Memory B cell (primary cell): ENCODE results near the gene CLK4.

Source experiments
- ATAC-seq: fragments of 150-1000 bp; cut with Tn5 transposase; 2 replicates; pipeline ENCODE4 v1.10.0; 2021; ENCODE audit warnings: low read depth, mild to moderate bottlenecking, moderate library complexity
- DNase-seq, 2 donors: peaks; one replicate each; pipeline ENCODE4 v3.0.0; 2022; ENCODE audit warnings: low spot score in 2 of 2
- H3K27ac Mint-ChIP-seq: one replicate; pipeline ENCODE4 v1.8.0; 2022; ENCODE audit warnings: mild to moderate bottlenecking, moderate library complexity, mixed read lengths
- H3K27me3 Mint-ChIP-seq: one replicate; pipeline ENCODE4 v1.8.0; 2022; ENCODE audit warnings: mixed read lengths
- H3K36me3 Mint-ChIP-seq: one replicate; pipeline ENCODE4 v1.8.0; 2022; ENCODE audit warnings: mild to moderate bottlenecking, mixed read lengths
- H3K4me1 Mint-ChIP-seq: one replicate; pipeline ENCODE4 v1.8.0; 2022; ENCODE audit warnings: mixed read lengths
- H3K4me3 Mint-ChIP-seq: one replicate; pipeline ENCODE4 v1.8.0; 2022; ENCODE audit warnings: mild to moderate bottlenecking, moderate library complexity, mixed read lengths
- H3K9me3 Mint-ChIP-seq: one replicate; pipeline ENCODE4 v1.8.0; 2022; ENCODE audit warnings: mixed read lengths

The CLK4 gene

DNA sequence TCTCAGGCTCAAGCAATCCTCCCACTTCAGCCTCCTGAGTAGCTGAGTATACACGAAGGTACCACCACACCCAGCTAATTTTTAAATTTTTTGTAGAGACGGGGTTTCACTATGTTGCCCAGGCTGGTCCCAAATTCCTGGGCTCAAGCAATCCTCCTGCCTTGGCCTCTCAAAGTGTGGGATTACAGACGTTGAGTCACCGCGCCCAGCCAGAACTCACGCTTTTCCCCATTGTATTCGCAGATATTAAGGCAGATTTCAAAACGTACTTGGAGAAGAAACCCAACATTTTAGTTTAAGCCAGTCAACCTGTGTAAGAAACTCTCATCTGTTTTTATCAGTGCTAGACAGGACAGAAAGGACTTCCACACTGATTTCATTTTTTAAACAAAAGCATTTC lies 63.2 kb downstream of the CLK4 start:
- ATAC-seq (no peak), DNase-seq (no peak)
- Mint-ChIP-seq H3K4me1 (peaks cover 12% of the 10 kb centered on the region), H3K27ac (no peak overlapping the region), H3K36me3 (no peaks in the 10 kb centered on the region), H3K27me3 (peaks cover 15% of the 10 kb centered on the region), H3K9me3 (peaks cover 1% of the 10 kb centered on the region), H3K4me3 (no peak overlapping the region)

- peaks cover 17% of the 10 kb centered on the region for H3K27me3 Mint-ChIP-seq
Observed at GRCh38 chr5:178561746-178562264, 65.0 kb downstream of the CLK4 start.

DNA sequence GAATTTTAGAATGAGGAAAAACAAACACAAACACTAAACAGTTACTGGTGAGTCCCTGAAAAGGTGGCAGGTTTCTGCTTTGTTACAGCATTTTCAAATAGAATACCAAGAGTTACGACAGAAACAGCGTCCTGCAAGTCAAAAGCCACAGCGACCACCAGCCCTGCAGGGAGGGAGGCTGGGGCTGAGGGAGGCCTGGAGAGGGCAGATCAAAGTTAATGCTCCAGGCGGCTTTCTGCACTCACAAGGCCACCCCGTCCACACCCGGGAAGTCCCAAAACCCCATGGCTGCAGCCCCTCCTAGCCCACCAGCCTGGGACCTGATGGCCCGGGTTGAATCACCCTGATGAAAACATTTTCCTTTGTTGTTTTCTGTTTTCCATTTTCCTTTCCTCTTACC lies 65.9 kb downstream of the CLK4 start:
- Mint-ChIP-seq H3K27ac (no peak overlapping the region), H3K9me3 (peaks cover 1% of the 10 kb centered on the region), H3K4me1 (peaks cover 12% of the 10 kb centered on the region), H3K4me3 (no peak overlapping the region), H3K27me3 (peaks cover 19% of the 10 kb centered on the region), H3K36me3 (no peaks in the 10 kb centered on the region)
- ATAC-seq (no peak), DNase-seq (no peak)

More at GRCh38 chr5:178561746-178562264, 65.0 kb downstream of the CLK4 start:
- Mint-ChIP-seq H3K27ac (no peak overlapping the region), H3K4me1 (peaks cover 12% of the 10 kb centered on the region), H3K36me3 (no peaks in the 10 kb centered on the region), H3K4me3 (no peak overlapping the region), H3K9me3 (peaks cover 1% of the 10 kb centered on the region)
- no peak for DNase-seq
- ATAC-seq = no peak

DNA sequence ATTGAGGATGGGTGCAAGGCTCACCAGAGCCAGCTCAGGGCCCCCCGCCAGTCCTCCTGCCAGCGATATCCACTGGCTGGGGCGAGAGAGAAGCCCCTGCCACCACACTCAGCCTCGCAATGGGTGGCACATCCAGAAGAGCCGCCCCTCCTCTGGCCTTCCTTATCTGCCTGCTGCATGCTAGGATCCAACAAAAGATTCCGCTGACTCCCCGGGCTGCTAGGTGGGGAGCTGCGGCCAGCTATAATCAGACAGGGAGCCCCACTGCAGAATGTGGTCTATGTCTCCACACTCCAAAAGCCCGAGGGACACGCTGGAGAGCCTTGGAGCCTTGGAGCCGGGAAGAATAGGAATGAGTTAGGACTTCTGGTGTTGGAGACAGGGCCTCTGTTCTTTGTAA lies 69.4 kb downstream of the CLK4 start:
- ATAC-seq (no peak), DNase-seq (no peak)
- peaks cover 1% of the 10 kb centered on the region for H3K9me3 Mint-ChIP-seq
- H3K4me1 Mint-ChIP-seq = peaks cover 12% of the 10 kb centered on the region
- peaks cover 28% of the 10 kb centered on the region for H3K27me3 Mint-ChIP-seq
- no peaks in the 10 kb centered on the region for H3K36me3 Mint-ChIP-seq
- H3K4me3 Mint-ChIP-seq = no peak overlapping the region
- H3K27ac Mint-ChIP-seq = no peak overlapping the region

- Mint-ChIP-seq H3K27me3 (peaks cover 28% of the 10 kb centered on the region), H3K9me3 (peaks cover 1% of the 10 kb centered on the region)
- no peak for ATAC-seq
Observed at GRCh38 chr5:178555771-178556211, 71.1 kb downstream of the CLK4 start.

GRCh38 chr5:178555005-178555404 lies 71.8 kb downstream of the CLK4 start:
- Mint-ChIP-seq H3K4me1 (peaks cover 8% of the 10 kb centered on the region), H3K27me3 (peaks cover 26% of the 10 kb centered on the region), H3K9me3 (peaks cover 1% of the 10 kb centered on the region), H3K36me3 (no peaks in the 10 kb centered on the region), H3K27ac (no peak overlapping the region), H3K4me3 (no peak overlapping the region)
- DNase-seq = no peak
- ATAC-seq = no peak

More at GRCh38 chr5:178555771-178556211, 71.1 kb downstream of the CLK4 start:
- H3K36me3 Mint-ChIP-seq = no peaks in the 10 kb centered on the region
- DNase-seq = no peak
- peaks cover 12% of the 10 kb centered on the region for H3K4me1 Mint-ChIP-seq
- no peak overlapping the region for H3K27ac Mint-ChIP-seq
- no peak overlapping the region for H3K4me3 Mint-ChIP-seq

- Mint-ChIP-seq H3K4me1 (peaks cover 2% of the 10 kb centered on the region), H3K9me3 (peaks cover 1% of the 10 kb centered on the region), H3K27me3 (peaks cover 21% of the 10 kb centered on the region), H3K27ac (no peak overlapping the region), H3K4me3 (no peak overlapping the region), H3K36me3 (no peaks in the 10 kb centered on the region)
- ATAC-seq (no peak), DNase-seq (no peak)
Observed at GRCh38 chr5:178554311-178554710, 72.5 kb downstream of the CLK4 start.

DNA sequence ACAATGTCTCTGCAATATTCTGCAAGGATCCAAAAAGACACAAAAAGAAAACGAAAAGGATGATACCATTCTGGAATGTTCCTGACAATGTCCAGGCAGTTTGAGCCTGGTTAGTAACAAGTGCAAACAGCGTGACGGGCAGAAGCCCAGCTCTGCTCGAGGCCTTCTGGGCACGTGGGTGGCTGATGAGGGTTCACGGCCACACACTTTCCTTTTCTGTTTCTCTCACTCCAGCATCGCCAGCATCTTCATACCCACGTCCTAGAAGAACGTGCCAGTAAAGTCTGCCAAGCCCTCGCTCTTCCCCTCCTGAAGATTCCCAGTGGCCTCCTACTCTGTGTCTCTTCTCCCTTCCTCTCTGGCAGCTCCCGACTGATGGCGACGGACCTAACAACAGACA lies 73.3 kb downstream of the CLK4 start:
- Mint-ChIP-seq H3K27ac (no peak overlapping the region), H3K4me1 (no peaks in the 10 kb centered on the region), H3K9me3 (no peaks in the 10 kb centered on the region), H3K27me3 (peaks cover 17% of the 10 kb centered on the region), H3K36me3 (no peaks in the 10 kb centered on the region), H3K4me3 (no peak overlapping the region)
- no peak for ATAC-seq
- no peak for DNase-seq
